ENCODE results near the gene CEACAM3. TPM values are rescaled to one million over a fixed set of nuclear protein-coding genes. Genes with fewer than 3 reads are reported as not detected.

CEACAM3 gene
- total RNA-seq, 1 experiment from 2014 or later, result not detected

DNA sequence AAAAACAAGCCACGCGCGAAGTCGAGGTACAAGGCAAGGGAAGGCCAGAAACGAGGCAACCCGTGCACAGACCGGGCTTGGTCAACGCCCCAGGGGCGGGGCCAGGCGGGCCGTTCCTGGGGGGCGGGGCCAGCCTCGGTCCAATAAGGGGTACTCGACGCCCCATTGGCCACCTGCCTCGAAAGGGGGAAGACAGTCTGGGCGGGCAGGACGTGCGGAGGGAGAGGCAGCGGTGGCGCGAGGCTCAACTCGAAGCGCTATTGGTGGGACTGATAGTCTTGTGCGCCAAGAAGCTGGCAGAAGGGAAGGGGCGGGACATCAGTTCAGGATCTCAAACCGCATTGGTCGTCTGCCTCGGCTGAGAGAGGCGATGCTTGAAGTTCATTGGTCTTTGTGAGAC lies 48.2 kb downstream of the CEACAM3 start, which contains the start of gene LYPD4:
LYPD4 (minus strand) TSS at position 83 of the 400 bp plus-strand sequence. CDS start 5,398 bp downstream, outside the sequence.
- Histone ChIP-seq H3K4me2 (no peak within 1 kb of the TSS; the same call in 1 of the 2 replicates), H2AFZ (no peak within 1 kb of the TSS), H3K4me1 (replicated peaks; ENCODE audit: insufficient read depth) (no peaks in the 10 kb centered on the region), H3K4me3 (no peak within 1 kb of the TSS), H4K20me1 (ENCODE audit: insufficient read depth) (no peaks in the 10 kb centered on the region), H3K36me3 (ENCODE audit: low read depth) (no peaks in the 10 kb centered on the region), H3F3A (ENCODE audit: insufficient read depth, low read depth) (no peaks in the 10 kb centered on the region), H3K9me3 (ENCODE audit: insufficient read depth, low read depth) (no peaks in the 10 kb centered on the region), H3K9me2 (ENCODE audit: insufficient read depth) (no peaks in the 10 kb centered on the region), H3K27ac (no peak within 1 kb of the TSS), H3K27me3 (ENCODE audit: insufficient read depth, low read depth) (peaks cover 14% of the 10 kb centered on the region), H3K79me2 (ENCODE audit: low read depth) (no peaks in the 10 kb centered on the region)
- ChIA-PET CTCF (interaction anchor here (0.6 kb wide), 1 partner anchor 246 kb away, joined by 7 read pairs; no protein-coding TSS in a partner anchor), POLR2A (ENCODE audit: unreplicated experiment) (no interaction called here)
- BruUV-seq (replicated peaks), result no TSS peak
- intact Hi-C loops (cut with micrococcal nuclease; ENCODE audit: unreplicated experiment), result no loop called here
- TF ChIP-seq, protein P1, sequence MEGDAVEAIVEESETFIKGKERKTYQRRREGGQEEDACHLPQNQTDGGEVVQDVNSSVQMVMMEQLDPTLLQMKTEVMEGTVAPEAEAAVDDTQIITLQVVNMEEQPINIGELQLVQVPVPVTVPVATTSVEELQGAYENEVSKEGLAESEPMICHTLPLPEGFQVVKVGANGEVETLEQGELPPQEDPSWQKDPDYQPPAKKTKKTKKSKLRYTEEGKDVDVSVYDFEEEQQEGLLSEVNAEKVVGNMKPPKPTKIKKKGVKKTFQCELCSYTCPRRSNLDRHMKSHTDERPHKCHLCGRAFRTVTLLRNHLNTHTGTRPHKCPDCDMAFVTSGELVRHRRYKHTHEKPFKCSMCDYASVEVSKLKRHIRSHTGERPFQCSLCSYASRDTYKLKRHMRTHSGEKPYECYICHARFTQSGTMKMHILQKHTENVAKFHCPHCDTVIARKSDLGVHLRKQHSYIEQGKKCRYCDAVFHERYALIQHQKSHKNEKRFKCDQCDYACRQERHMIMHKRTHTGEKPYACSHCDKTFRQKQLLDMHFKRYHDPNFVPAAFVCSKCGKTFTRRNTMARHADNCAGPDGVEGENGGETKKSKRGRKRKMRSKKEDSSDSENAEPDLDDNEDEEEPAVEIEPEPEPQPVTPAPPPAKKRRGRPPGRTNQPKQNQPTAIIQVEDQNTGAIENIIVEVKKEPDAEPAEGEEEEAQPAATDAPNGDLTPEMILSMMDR (conservative IDR thresholded peaks at IDR 0.05), result no peak
- DNase-seq, result no peak

DNA sequence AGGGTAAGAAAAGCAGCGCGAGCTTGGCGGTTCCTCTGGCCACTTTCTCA lies 48.4 kb downstream of the CEACAM3 start, which contains the start of gene DMRTC2:
DMRTC2 (plus strand) TSS at position 42 of the 50 bp plus-strand sequence. CDS start 2,387 bp downstream, outside the sequence.
- H3K4me2 ChIP-seq, result no peak within 1 kb of the TSS
- no peaks in the 10 kb centered on the region for H3F3A ChIP-seq (ENCODE audit: insufficient read depth, low read depth)
- no peak for TF ChIP-seq EZH2 (IDR thresholded peaks at IDR 0.05; ENCODE audit: low read depth)
- TF ChIP-seq, protein P1 (conservative IDR thresholded peaks at IDR 0.05), result no peak
- ChIA-PET CTCF (interaction anchor here (0.6 kb wide), 1 partner anchor 246 kb away, joined by 7 read pairs; no protein-coding TSS in a partner anchor), POLR2A (ENCODE audit: unreplicated experiment) (no interaction called here)
- H3K36me3 ChIP-seq (ENCODE audit: low read depth), result no peaks in the 10 kb centered on the region
- H4K20me1 ChIP-seq (ENCODE audit: insufficient read depth), result no peaks in the 10 kb centered on the region
- no peaks in the 10 kb centered on the region for H3K79me2 ChIP-seq (ENCODE audit: low read depth)
- no peaks in the 10 kb centered on the region for H3K4me1 ChIP-seq (replicated peaks; ENCODE audit: insufficient read depth)
- no peak within 1 kb of the TSS for H2AFZ ChIP-seq
- H3K9me3 ChIP-seq (ENCODE audit: insufficient read depth, low read depth), result no peaks in the 10 kb centered on the region
- no peak for DNase-seq
- no peaks in the 10 kb centered on the region for H3K9me2 ChIP-seq (ENCODE audit: insufficient read depth)
- intact Hi-C loops (cut with micrococcal nuclease; ENCODE audit: unreplicated experiment), result no loop called here
- no TSS peak for BruUV-seq (replicated peaks)
- peaks cover 14% of the 10 kb centered on the region for H3K27me3 ChIP-seq (ENCODE audit: insufficient read depth, low read depth)
- no peak within 1 kb of the TSS for H3K4me3 ChIP-seq
- H3K27ac ChIP-seq, result no peak within 1 kb of the TSS

DNA sequence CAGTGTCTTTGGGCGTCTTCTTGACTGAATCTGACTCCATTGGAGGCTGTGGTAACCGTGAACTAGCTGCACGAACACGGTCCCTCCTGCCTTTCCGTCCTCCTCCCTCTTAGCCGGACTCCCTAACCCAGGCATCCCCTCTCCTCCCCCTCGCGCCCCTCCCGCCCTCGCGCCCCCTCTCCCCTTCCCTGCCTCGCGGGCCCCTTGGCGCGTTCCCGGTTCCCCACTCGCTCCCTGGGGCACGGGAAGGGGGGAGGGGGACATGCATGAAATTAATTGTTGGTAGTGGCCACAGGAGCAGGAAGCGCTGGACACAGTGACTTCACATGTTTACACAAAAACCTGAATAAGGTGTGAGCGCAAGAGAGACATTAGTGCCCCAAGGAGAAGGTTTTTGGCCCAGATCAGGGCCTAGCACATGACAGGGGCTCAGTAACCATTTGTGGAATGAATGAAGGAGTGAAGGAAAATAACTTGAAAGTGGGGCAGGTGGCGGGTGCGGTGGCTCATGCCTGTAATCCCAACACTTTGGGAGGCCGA lies 48.7 kb downstream of the CEACAM3 start:
- BruUV-seq (replicated peaks), result no TSS peak
- Histone ChIP-seq H3K27ac (no peak overlapping the region), H3K36me3 (ENCODE audit: low read depth) (no peaks in the 10 kb centered on the region), H4K20me1 (ENCODE audit: insufficient read depth) (no peaks in the 10 kb centered on the region), H3K9me3 (ENCODE audit: insufficient read depth, low read depth) (no peaks in the 10 kb centered on the region), H3K79me2 (ENCODE audit: low read depth) (no peaks in the 10 kb centered on the region), H3F3A (ENCODE audit: insufficient read depth, low read depth) (no peaks in the 10 kb centered on the region), H3K9me2 (ENCODE audit: insufficient read depth) (no peaks in the 10 kb centered on the region), H3K27me3 (ENCODE audit: insufficient read depth, low read depth) (peaks cover 15% of the 10 kb centered on the region), H3K4me1 (replicated peaks; ENCODE audit: insufficient read depth) (no peaks in the 10 kb centered on the region), H2AFZ (no peak overlapping the region), H3K4me2 (no peak overlapping the region), H3K4me3 (no peak overlapping the region)
- TF ChIP-seq, protein P1 (conservative IDR thresholded peaks at IDR 0.05), result no peak
- no peak for TF ChIP-seq EZH2 (IDR thresholded peaks at IDR 0.05; ENCODE audit: low read depth)
- intact Hi-C loops (cut with micrococcal nuclease; ENCODE audit: unreplicated experiment), result no loop called here
- CTCF ChIA-PET, result interaction anchor here (0.6 kb wide), 1 partner anchor 246 kb away, joined by 7 read pairs; no protein-coding TSS in a partner anchor
- POLR2A ChIA-PET (ENCODE audit: unreplicated experiment), result no interaction called here
- no peak for DNase-seq
